Body of pancreas (tissue), 4 donors: ENCODE measurements around the gene MFAP4. TPM values are rescaled to one million over a fixed set of nuclear protein-coding genes. Genes with fewer than 3 reads are reported as not detected.

ENCODE experiments used
- ATAC-seq: fragments of 150-250 bp; one replicate; pipeline ENCODE4 v1.9.1; 2016
- DNase-seq, 4 donors: peaks; one replicate each; pipeline ENCODE4 v3.0.0-alpha.2; 2019
- H3K27ac ChIP-seq, 4 donors: fragments of 200-600 bp; sonication (generic); 1 replicate in 3 of 4; 2 replicates in 1 of 4; pipeline versions ENCODE4 v1.5.1 to v1.6.1; 2016 to 2019; ENCODE audit warnings: mild to moderate bottlenecking in 1 of 4, mixed read lengths in 1 of 4, moderate library complexity in 1 of 4
- H3K27me3 ChIP-seq, 2 donors: fragments of 200-600 bp; sonication (generic); one replicate each; pipeline ENCODE4 v1.6.0; 2016; ENCODE audit warnings: mild to moderate bottlenecking in 1 of 2
- H3K36me3 ChIP-seq, 2 donors: fragments of 200-600 bp; sonication (generic); replicated peaks in 1 of 2; 2 replicates each; pipeline ENCODE4 v1.5.1; 2016; ENCODE audit warnings: low read depth in 2 of 2; ENCODE audit not compliant: insufficient read depth in 1 of 2
- H3K4me1 ChIP-seq: fragments of 200-600 bp; sonication (generic); one replicate; pipeline ENCODE4 v1.6.0; 2016
- H3K4me3 ChIP-seq, 2 donors: fragments of 200-600 bp; sonication (generic); 1 replicate in 1 of 2; 2 replicates in 1 of 2; pipeline ENCODE4 v1.5.1; 2016 to 2019
- H3K9me3 ChIP-seq, 3 donors: fragments of 200-600 bp; sonication (generic); 1 replicate in 2 of 3; 2 replicates in 1 of 3; pipeline ENCODE4 v1.5.1; 2016
- CTCF ChIP-seq, 7 experiments: fragments of 450-650 bp in 4 of 7; fragments of 200-600 bp in 3 of 7; sonication (generic) in 3 of 7; IDR thresholded peaks; one replicate each; pipeline ENCODE4 v1.5.1; 2016 to 2019; ENCODE audit warnings: antibody characterized with exemption in 7 of 7
- POLR2A ChIP-seq, 3 donors: fragments of 450-650 bp; IDR thresholded peaks; one replicate each; pipeline ENCODE4 v1.6.1; 2016; ENCODE audit warnings: antibody characterized with exemption in 3 of 3, mild to moderate bottlenecking in 2 of 3
- WGBS, 2 donors: methylation state at CpG; one replicate each; pipeline ENCODE4 v1.1.5; 2017; 5-methylcytosine and 5-hydroxymethylcytosine counted together
- intact Hi-C: fragments of 100-400 bp; cut with DNase I; formaldehyde crosslinking; loops from one replicate; pipeline ENCODE4 v1.15.1; 2023
- total RNA-seq, 2 donors: library from RNA; depleted of rRNA; stranded (reverse); fragments of >200 nt; gene quantifications; one replicate each; pipeline ENCODE4 v1.1.0, GENCODE V29; 2016

The MFAP4 gene
- total RNA-seq, 2 donors from 2014 or later, result 25.7 to 35.3 TPM

DNA sequence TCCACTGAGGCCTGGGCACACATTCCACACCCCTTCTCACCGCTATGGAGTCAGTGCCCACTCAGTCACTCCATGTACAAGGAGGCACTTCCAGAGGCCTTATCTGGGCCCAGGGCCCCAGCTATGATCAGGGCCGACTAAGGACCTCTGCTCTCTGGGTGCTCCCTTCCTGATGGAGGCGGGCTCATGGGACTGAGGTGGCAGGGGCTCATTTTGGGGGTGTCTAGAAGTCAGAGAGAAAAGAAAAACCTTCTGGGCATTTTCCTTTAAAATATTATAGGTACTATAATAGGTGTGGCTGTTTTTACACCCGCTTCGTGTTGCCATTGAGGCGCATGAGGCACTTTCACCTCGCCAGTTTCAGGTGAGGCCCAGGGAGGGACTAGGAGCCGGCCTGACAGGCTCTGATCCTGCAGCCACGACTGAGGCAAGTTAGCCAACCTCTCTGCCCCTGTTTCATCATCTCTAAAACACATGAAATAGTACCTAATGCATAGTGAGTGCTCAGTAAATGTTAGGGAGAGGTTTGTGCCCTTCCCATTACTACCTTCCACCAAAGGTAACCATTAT, 38.8 kb downstream of the MFAP4 start:
- H3K27me3 ChIP-seq, result no peaks in the 10 kb centered on the region
- ATAC-seq, result no peak
- peak in 1 of 4 donors; percentile 6 for DNase-seq
- no peaks in the 10 kb centered on the region for H3K4me1 ChIP-seq
- intact Hi-C loops, result loop anchor here (10.0 kb wide), 1 partner anchor 427 kb away; no protein-coding TSS in a partner anchor
- no peaks in the 10 kb centered on the region for H3K9me3 ChIP-seq
- H3K27ac ChIP-seq, result no peak overlapping the region
- no peak for TF ChIP-seq CTCF (IDR thresholded peaks at IDR 0.05)
- TF ChIP-seq POLR2A (IDR thresholded peaks at IDR 0.05), result no peak
- no peak overlapping the region for H3K4me3 ChIP-seq
- H3K36me3 ChIP-seq, result no peaks in the 10 kb centered on the region
- 85 to 86% methylated on average over 9 of the region's 9 CpGs for WGBS, 2 donors

- no peak overlapping the region for H3K4me3 ChIP-seq
- DNase-seq (peak in 1 of 4 donors; percentile 8), ATAC-seq (no peak)
- intact Hi-C loops, result loop anchor here (10.0 kb wide), 1 partner anchor 427 kb away; no protein-coding TSS in a partner anchor
- H3K27ac ChIP-seq, result no peak overlapping the region
- 89 to 94% methylated on average over 3 to 13 of the region's 13 CpGs for WGBS, 2 donors
- no peaks in the 10 kb centered on the region for H3K4me1 ChIP-seq
- no peaks in the 10 kb centered on the region for H3K36me3 ChIP-seq
- no peaks in the 10 kb centered on the region for H3K9me3 ChIP-seq
- no peaks in the 10 kb centered on the region for H3K27me3 ChIP-seq
- TF ChIP-seq CTCF (IDR thresholded peaks at IDR 0.05), result no peak
- no peak for TF ChIP-seq POLR2A (IDR thresholded peaks at IDR 0.05)
Measured at GRCh38 chr17:19347323-19348080, 39.5 kb downstream of the MFAP4 start.

DNA sequence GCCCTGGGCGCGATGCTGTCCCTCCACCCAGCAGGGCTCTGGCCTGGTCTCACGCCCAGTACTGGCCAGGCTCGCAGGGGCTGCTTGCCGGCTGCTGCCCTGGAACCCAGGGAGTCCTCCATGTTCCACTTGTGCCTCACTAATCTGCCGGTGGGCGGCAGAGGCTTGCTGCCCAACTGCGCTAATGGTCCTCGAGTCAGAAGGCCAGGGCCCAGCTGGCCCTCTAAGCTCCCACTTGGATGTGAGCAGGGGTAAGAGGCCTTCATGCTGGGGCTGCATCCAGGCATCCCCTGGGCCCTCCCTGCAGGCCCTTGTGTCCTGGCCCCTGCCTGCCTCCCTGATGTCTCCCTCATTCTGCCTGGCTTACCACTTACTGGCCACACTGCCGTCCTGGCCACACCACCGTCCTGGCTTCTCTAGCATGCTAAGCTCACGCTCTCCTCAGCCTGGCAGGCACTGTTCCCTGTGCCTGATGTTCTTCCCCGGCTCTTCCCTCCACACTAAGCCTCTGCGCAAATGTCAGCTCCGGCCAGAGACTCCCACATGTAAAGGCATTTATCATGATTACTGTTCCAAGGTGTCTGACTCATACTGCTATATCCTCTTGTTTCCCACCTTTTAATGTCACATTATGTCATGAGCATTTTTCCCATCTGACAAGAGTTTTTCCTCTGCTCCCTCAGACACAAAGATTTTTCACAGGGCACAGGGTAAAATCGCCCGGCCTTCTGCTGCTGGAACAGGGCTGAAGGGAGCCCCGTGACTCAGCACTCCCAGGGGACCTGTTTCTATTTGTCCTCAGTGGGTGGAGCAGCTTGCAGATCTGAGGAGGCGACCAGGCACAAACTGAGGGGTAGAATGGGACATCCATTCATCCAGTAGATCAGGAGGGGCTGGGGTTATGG, 40.4 kb downstream of the MFAP4 start:
- DNase-seq (peak in 2 of 4 donors; percentile 10 to 48), ATAC-seq (peak; percentile 49)
- H3K4me1 ChIP-seq, result no peaks in the 10 kb centered on the region
- H3K36me3 ChIP-seq, result no peaks in the 10 kb centered on the region
- no peaks in the 10 kb centered on the region for H3K27me3 ChIP-seq
- WGBS, 2 donors, result 72 to 85% methylated on average over 15 to 19 of the region's 19 CpGs
- H3K4me3 ChIP-seq, result no peak overlapping the region
- no peaks in the 10 kb centered on the region for H3K9me3 ChIP-seq
- intact Hi-C loops, result loop anchor here (10.0 kb wide), 1 partner anchor 428 kb away; no protein-coding TSS in a partner anchor
- H3K27ac ChIP-seq, result peak overlapping the region in 3 of 4 donors; percentile 15 to 34 (median 30)
- TF ChIP-seq CTCF (IDR thresholded peaks at IDR 0.05), result no peak
- no peak for TF ChIP-seq POLR2A (IDR thresholded peaks at IDR 0.05)

- H3K4me3 ChIP-seq, result no peak overlapping the region
- no peak for TF ChIP-seq CTCF (IDR thresholded peaks at IDR 0.05)
- TF ChIP-seq POLR2A (IDR thresholded peaks at IDR 0.05), result no peak
- H3K27me3 ChIP-seq, result no peaks in the 10 kb centered on the region
- H3K9me3 ChIP-seq, result no peaks in the 10 kb centered on the region
- 75 to 80% methylated on average over 12 to 13 of the region's 13 CpGs for whole genome bisulfite sequencing, 2 donors
- intact Hi-C loops, result loop anchor here (10.0 kb wide), 1 partner anchor 429 kb away; no protein-coding TSS in a partner anchor
- no peaks in the 10 kb centered on the region for H3K36me3 ChIP-seq
- H3K27ac ChIP-seq, result peak overlapping the region in 3 of 4 donors; percentile 15 to 34 (median 30)
- no peak for ATAC-seq
- peak in 1 of 4 donors; percentile 9 for DNase-seq
- H3K4me1 ChIP-seq, result no peaks in the 10 kb centered on the region
Measured at GRCh38 chr17:19345486-19346350, 41.3 kb downstream of the MFAP4 start.
